ENCODE data around the gene DDC.
"Not testable (repeated sequence)": the region's sequence is repeated elsewhere in the genome, so short reads cannot be mapped to it uniquely, and the experiment has no call there.

DDC gene

DNA sequence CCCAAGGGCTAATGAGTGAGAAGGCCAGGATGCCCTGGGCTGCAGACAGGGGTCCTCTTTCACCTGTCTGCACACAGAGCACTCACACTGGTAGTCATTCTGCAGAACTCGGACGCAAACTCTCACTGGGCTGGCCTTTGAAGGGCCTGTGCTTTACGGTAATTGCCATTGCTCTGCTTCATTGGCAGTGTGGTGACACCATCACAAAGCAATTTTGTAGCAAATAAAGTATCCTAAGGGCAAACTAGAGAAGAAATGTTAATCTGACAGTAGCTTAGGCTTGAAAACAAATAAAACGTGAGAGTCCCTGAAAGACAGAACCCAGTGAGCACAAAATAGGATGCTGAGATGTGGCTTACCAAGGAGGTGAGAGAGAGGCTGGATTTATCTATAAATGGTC, 84.4 kb downstream of the DDC start:
- DNase-seq (ENCODE audit: low read depth): no peak

DNA sequence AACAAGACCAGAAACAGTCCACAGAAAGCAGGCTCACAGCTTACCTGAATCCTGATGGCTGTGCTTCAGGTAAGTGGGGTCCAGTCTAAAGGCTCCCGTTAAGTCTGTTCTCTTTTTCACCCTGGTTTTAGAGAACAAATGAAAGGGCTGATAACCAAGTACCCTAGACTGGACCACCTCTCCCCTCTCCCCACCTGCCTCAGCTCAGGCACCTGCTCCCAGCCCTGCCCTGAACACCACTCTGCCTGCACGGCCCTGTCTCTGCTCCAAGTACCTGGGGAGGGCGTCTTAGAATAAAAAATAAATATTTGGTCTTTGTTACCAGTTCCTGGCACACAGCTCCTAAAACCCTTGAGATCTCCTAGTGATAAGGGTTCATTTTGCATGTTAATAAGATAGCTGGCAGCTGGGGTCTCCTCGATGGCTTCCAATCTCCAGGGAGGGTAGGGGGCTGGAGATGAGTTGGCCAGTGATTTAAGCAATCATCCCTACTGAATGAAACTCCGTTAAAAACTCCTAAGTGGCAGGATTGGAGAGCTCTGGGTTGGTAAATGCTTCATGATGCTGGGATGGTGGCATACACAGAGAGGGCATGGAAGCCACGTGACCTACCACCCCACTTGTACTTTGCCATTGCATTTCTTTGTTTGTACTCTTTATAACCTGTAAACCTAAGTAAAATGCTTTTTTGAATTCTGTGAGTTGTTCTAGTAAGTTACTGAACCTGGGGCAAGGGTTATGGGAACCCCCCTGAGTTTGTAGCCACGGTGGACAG, 85.3 kb downstream of the DDC start:
- DNase-seq (ENCODE audit: low read depth): no peak

- DNase-seq (ENCODE audit: low read depth): no peak
Measured at GRCh38 chr7:50477640-50478039, 87.6 kb downstream of the DDC start.

DNA sequence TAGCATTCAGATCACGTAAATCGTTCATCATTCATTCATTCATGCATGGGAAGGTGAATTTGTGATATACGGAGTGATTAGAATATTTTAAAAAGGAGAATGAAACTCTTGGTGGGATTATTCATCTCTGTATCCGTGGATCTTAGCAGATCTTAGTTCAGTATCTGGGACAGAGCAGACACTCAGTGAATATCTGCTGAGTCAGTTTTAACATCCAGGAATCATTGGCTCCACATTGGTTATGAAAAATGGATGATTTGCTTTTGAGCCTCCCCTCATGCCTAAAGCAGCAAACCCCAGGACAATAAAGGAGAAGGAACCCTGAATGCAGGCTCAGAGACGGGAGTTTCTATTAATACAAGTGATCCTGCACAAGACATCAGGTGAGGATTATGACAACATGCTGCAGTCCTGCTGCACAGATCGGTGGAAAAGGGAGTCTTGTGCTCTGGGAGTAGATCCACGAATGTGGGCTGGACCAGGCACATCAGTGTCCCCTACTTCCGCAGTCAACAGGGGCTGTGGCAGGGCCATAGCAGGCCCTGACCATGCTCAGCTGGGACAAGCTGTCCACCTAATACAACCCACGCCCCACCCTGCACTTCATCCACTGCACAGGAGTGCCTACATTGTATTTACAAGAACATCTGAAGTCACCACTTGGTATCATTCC, 88.1 kb downstream of the DDC start:
- DNase-seq (ENCODE audit: low read depth): no peak

DNA sequence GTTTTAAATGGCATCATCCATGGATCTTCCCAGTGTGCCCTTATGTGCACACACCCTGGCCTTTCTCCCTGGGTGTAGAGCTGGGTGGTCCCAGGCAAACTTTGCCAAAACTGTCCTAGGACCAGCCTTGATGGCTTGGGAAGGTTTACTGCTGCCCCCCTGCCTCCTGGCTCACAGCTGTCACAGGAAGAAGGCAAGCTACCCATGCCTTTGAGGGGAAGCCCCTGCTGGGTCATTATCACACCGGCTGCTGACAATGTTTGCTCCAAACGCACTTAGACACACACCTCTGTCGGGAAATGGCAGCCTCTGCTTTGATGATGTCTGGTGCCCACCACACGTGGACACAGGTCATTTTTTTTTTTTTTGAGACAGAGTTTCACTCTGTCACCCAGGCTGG, 89.9 kb downstream of the DDC start:
- DNase-seq (ENCODE audit: low read depth): no peak

GRCh38 chr7:50474382-50475160, 90.6 kb downstream of the DDC start:
- no peak for DNase-seq (ENCODE audit: low read depth)

DNA sequence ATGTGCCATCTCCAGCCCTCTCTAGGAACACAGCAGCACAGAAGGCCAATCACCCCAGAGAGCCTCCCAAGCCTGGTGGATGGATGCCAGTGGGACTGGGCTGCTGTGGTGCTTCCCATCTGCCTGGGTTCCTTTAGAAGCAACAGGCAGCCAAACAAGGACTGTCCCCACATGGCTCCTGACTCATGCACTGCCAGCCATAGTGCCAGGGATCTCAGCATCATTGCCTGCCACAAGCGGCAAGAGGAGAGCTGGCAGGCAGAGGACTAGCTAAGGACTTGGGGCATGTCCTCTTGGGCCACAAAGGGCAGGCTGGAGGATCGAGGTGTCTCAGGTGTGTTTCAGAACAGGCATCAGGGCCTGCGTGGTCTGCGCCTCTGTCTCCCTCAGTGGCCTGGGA, 91.7 kb downstream of the DDC start:
- DNase-seq (ENCODE audit: low read depth): no peak

- DNase-seq (ENCODE audit: low read depth): no peak
Measured at GRCh38 chr7:50472427-50472826, 92.8 kb downstream of the DDC start.

GRCh38 chr7:50471970-50472369, 93.2 kb downstream of the DDC start:
- no peak for DNase-seq (ENCODE audit: low read depth)

DNA sequence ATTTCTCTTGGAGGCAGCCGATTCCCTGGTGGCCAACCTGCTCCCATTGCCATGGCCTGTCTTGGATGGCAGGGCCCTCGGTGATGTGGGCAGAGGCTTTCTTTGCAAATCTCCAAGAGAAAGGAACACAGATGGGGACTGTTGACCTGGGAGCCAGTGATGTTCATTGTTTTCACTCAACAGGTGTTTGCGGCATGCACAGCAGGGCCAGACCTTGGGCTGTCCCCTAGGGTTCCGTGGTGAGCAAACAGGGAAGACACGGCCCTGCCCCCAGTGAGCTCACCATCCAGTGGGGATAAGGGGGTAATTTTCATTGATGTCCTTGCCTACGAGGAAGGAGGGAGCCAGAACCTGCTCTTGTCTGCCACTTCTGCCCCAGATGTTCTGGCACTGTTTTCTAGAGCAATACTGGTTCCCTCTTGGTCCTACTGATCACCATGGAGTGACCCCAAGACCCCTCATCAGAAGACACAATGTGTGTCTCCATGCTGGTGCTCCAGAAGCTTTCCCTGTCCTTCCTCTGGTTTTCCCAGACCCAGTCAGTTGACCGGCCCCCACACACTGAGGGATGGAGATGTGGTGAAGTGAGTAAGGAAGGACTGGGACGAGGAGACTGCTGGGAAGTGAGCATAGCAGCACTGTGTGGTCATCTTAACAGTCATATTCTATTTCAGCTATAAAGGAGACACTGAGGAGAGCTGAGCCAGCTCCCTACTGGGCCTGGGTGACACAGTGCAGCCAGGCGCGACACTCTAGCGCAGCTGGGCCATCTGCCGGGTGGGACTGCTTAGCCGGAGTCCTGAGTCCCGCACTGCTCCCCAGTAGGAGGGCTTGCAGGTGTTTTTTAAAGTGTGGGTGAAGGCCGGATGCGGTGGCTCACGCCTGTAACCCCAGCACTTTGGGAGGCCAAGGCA, 94.7 kb downstream of the DDC start:
- no peak for DNase-seq (ENCODE audit: low read depth)

DNA sequence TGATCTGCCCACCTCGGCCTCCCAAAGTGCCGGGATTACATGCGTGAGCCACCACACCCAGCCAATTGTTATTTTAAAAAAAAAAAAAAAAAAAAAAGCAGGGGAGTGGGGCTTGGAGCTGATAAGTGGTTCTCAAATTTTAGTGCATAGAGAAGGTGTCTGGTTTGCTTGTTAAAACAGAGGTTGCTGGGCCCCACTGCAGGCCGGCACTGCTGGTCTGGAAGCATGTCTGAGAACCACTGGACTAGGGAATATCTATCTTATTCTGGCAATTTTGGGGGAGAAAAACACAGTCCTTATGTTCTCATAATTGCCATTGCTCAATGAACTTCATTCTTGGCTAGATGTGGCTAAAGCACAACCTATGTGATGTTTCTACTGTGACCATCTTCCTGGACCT, 96.0 kb downstream of the DDC start:
- DNase-seq (ENCODE audit: low read depth): no peak

- DNase-seq (ENCODE audit: low read depth): peak; percentile 74
Measured at GRCh38 chr7:50467817-50468610, 97.2 kb downstream of the DDC start.

- DNase-seq (ENCODE audit: low read depth): no peak
Measured at GRCh38 chr7:50466815-50467585, 98.2 kb downstream of the DDC start.

DNA sequence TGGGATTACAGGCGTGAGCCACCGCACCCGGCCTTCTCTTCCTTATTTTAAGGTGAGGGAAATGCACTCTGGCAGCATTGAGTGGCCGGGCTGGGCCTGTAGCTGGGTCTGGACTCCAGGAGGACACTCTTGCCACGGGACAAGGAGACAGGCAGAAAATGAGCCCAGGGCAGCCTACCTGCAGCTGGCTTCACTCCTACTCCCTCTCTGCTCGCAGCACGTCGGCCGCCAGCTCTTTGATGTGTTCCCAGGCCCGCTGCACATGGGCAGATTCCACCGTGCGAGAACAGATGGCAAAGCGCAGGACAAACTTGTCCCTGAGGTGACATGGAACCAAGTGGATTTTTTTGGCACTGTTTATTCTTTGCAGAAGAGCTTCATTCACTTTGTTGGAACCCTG, 102.2 kb downstream of the DDC start:
- no peak for DNase-seq (ENCODE audit: low read depth)

DNA sequence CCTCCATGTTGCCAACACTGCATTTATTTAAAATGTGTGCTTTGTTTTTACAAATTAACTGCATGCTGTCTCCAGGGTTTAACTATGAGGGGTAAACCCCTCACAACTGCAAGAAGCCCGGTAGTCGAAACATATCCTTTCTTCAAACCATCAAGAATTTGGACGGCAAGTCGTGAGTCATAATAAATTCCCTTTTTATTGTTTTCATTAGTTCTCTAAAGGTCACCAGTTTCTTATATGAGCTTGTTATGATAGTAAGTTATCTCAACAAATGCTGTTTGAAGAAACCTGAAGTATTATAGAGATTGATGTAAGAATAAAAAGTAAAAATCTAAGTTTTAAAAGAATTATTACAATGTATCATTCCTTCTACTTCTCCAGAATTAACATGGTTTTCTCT, 102.8 kb downstream of the DDC start:
- DNase-seq (ENCODE audit: low read depth): peak; percentile 4

DNA sequence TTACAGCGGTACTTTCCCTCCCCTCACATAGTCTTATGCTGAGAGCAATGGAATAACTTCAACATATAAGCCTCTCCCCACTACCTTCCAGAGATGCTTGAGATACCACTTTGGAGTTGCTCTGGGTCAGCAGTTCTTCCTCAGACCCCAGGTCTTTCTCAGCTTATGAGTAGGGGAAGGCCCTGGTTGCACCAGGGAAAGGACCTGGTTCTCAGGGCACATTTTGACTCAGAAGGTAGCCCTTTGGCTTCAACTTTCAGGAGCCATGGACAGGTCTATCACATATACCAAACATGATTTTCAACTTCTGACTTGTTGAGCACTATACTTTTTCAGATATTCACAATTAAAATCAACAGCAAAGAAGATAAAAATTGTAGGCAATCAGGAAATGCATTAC, 103.5 kb downstream of the DDC start:
- no peak for DNase-seq (ENCODE audit: low read depth)

- not testable (repeated sequence) for DNase-seq (ENCODE audit: low read depth)
Measured at GRCh38 chr7:50459183-50459582, 106.0 kb downstream of the DDC start.

DNA sequence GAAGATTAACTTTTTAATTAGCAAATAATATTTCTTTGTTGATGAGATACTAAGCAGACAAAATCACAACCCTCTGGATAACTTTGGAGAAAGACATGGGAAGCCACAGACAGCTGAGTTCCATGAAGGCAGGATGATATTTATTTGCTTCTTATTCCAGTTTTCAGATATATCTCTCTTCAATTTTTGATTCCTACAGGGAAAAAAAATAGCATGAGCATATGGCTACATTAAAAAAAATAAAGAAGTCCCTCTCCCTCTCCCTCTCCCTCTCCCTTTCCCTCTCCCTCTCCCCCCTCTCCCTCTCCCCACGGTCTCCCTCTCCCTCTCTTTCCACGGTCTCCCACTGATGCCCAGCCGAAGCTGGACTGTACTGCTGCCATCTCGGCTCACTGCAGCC, 106.6 kb downstream of the DDC start:
- DNase-seq (ENCODE audit: low read depth): not testable (repeated sequence)

- DNase-seq (ENCODE audit: low read depth): no peak
Measured at GRCh38 chr7:50456371-50457123, 108.7 kb downstream of the DDC start.

DNA sequence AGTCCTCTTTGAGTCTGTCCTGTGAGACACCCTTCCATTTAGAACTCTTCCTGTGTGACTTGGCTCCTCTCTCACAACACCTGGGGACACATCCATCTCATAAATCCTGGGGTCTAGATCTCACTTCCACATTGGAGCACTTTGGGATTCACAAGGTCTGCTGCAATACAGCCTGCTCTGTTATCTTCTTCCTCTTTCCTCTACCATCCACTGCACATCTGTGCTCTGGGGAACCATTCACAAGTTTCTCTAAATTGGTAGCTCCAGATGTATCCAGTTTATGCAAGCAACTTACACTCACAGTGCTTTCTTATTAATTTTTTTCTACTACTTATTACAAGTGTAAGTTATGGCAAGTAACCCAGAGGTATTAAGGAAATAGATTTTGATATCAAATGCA, 109.5 kb downstream of the DDC start:
- no peak for DNase-seq (ENCODE audit: low read depth)

Data from EH (cell line).